Thymus (tissue), 11 donors: ENCODE measurements around the gene BRI3. TPM values are rescaled to one million over a fixed set of nuclear protein-coding genes. Genes with fewer than 3 reads are reported as not detected.

Source experiments
- DNase-seq, 9 donors: peaks; one replicate each; pipeline ENCODE4 v3.0.0-alpha.2; 2013; ENCODE audit warnings: low spot score in 9 of 9, low read depth in 6 of 9, missing footprints in 1 of 9
- H3K27ac ChIP-seq, 2 donors: one replicate each; pipeline ENCODE4 v1.5.1; 2013; ENCODE audit warnings: control low read depth in 1 of 2, low read depth in 1 of 2, low read length in 1 of 2, mild to moderate bottlenecking in 1 of 2, moderate library complexity in 1 of 2
- H3K27me3 ChIP-seq, 2 donors: one replicate each; pipeline ENCODE4 v1.5.1; 2013; ENCODE audit warnings: low read length in 1 of 2; ENCODE audit not compliant: control insufficient read depth in 2 of 2, insufficient read depth in 1 of 2
- H3K36me3 ChIP-seq, 2 donors: one replicate each; pipeline ENCODE4 v1.5.1; 2013; ENCODE audit warnings: low read length in 1 of 2, mild to moderate bottlenecking in 1 of 2, moderate library complexity in 1 of 2; ENCODE audit not compliant: control insufficient read depth in 2 of 2, insufficient read depth in 2 of 2
- H3K4me1 ChIP-seq, 2 donors: one replicate each; pipeline ENCODE4 v1.5.1; 2013; ENCODE audit warnings: low read length in 2 of 2; ENCODE audit not compliant: control insufficient read depth in 2 of 2, insufficient read depth in 2 of 2
- H3K4me3 ChIP-seq, 2 donors: one replicate each; pipeline ENCODE4 v1.5.1; 2013; ENCODE audit warnings: low read length in 2 of 2, control low read depth in 1 of 2, mild to moderate bottlenecking in 1 of 2
- H3K9me3 ChIP-seq, 2 donors: one replicate each; pipeline ENCODE4 v1.5.1; 2013; ENCODE audit warnings: low read length in 1 of 2, mild to moderate bottlenecking in 1 of 2; ENCODE audit not compliant: control insufficient read depth in 2 of 2, insufficient read depth in 1 of 2
- WGBS: extraction: QIAGEN DNeasy Blood & Tissue Kit; methylation state at CpG from one replicate; pipeline ENCODE4 v1.1.7; 2013; 5-methylcytosine and 5-hydroxymethylcytosine counted together
- polyA plus RNA-seq: library from polyadenylated mRNA; stranded (reverse); fragments of 200-250 nt; gene quantifications from one replicate; pipeline ENCODE4 v1.2.3, GENCODE V29; 2013
- total RNA-seq: library from RNA; stranded (reverse); fragments of 120-200 nt; gene quantifications from one replicate; pipeline ENCODE4 v1.2.4, GENCODE V29; 2013
- donor health status: healthy.

BRI3 gene
- total and polyA plus RNA-seq, 2 donors: 28.8 to 222 TPM

- no peak for DNase-seq
- no peak overlapping the region for H3K27ac ChIP-seq
- peaks cover 3 to 18% of the 10 kb centered on the region in 2 donors for H3K4me1 ChIP-seq
- H3K4me3 ChIP-seq: no peak overlapping the region
- WGBS: 75% methylated on average over 12 of the region's 12 CpGs
- no peaks in the 10 kb centered on the region for H3K9me3 ChIP-seq
- H3K27me3 ChIP-seq: no peaks in the 10 kb centered on the region
- peaks cover 7 to 12% of the 10 kb centered on the region in 2 donors for H3K36me3 ChIP-seq
Observed at GRCh38 chr7:98288064-98288823, 6.8 kb downstream of the BRI3 start.

- no peaks in the 10 kb centered on the region for H3K9me3 ChIP-seq
- 94% methylated on average over 4 of the region's 4 CpGs for WGBS
- H3K4me3 ChIP-seq: no peak overlapping the region
- H3K27me3 ChIP-seq: no peaks in the 10 kb centered on the region
- no peak for DNase-seq
- H3K4me1 ChIP-seq: peaks cover 3 to 16% of the 10 kb centered on the region in 2 donors
- H3K36me3 ChIP-seq: peaks cover 5 to 11% of the 10 kb centered on the region in 2 donors
- no peak overlapping the region for H3K27ac ChIP-seq
Observed at GRCh38 chr7:98289333-98289875, 7.9 kb downstream of the BRI3 start.

- Histone ChIP-seq H3K36me3 (peaks cover 5 to 9% of the 10 kb centered on the region in 2 donors), H3K4me1 (peaks cover 0 to 15% of the 10 kb centered on the region in 2 donors), H3K27ac (no peak overlapping the region), H3K9me3 (no peaks in the 10 kb centered on the region), H3K27me3 (no peaks in the 10 kb centered on the region), H3K4me3 (no peak overlapping the region)
- no peak for DNase-seq
- 92% methylated on average over 7 of the region's 7 CpGs for WGBS
Observed at GRCh38 chr7:98291717-98292116, 10.2 kb downstream of the BRI3 start.

- H3K4me1 ChIP-seq: peaks cover 0 to 3% of the 10 kb centered on the region in 2 donors
- no peaks in the 10 kb centered on the region for H3K27me3 ChIP-seq
- no peaks in the 10 kb centered on the region for H3K9me3 ChIP-seq
- no peak for DNase-seq
- H3K27ac ChIP-seq: no peak overlapping the region
- H3K4me3 ChIP-seq: no peak overlapping the region
- H3K36me3 ChIP-seq: peaks cover 5 to 9% of the 10 kb centered on the region in 2 donors
- 97% methylated on average over 17 of the region's 17 CpGs for WGBS
Observed at GRCh38 chr7:98293265-98293664, 11.8 kb downstream of the BRI3 start.

GRCh38 chr7:98293746-98294145, 12.3 kb downstream of the BRI3 start:
- H3K27ac ChIP-seq: no peak overlapping the region
- H3K27me3 ChIP-seq: no peaks in the 10 kb centered on the region
- H3K4me3 ChIP-seq: no peak overlapping the region
- WGBS: 97% methylated on average over 13 of the region's 13 CpGs
- peaks cover 5 to 9% of the 10 kb centered on the region in 2 donors for H3K36me3 ChIP-seq
- H3K9me3 ChIP-seq: no peaks in the 10 kb centered on the region
- H3K4me1 ChIP-seq: peaks cover 0 to 3% of the 10 kb centered on the region in 2 donors
- DNase-seq: no peak

- Histone ChIP-seq H3K4me3 (no peak overlapping the region), H3K27me3 (no peaks in the 10 kb centered on the region), H3K9me3 (no peaks in the 10 kb centered on the region), H3K27ac (no peak overlapping the region), H3K36me3 (peaks cover 5 to 9% of the 10 kb centered on the region in 2 donors), H3K4me1 (peaks cover 0 to 3% of the 10 kb centered on the region in 2 donors)
- no peak for DNase-seq
- 96% methylated on average over 15 of the region's 15 CpGs for WGBS
Observed at GRCh38 chr7:98294326-98294725, 12.8 kb downstream of the BRI3 start.

GRCh38 chr7:98294798-98295382, 13.4 kb downstream of the BRI3 start:
- peak in 3 of 9 donors; percentile 18 to 37 (median 35) for DNase-seq
- Histone ChIP-seq H3K27ac (no peak overlapping the region), H3K4me3 (no peak overlapping the region), H3K4me1 (peaks cover 0 to 3% of the 10 kb centered on the region in 2 donors), H3K36me3 (peaks cover 5 to 9% of the 10 kb centered on the region in 2 donors), H3K9me3 (no peaks in the 10 kb centered on the region), H3K27me3 (no peaks in the 10 kb centered on the region)
- WGBS: 81% methylated on average over 14 of the region's 14 CpGs

GRCh38 chr7:98295467-98296192, 14.1 kb downstream of the BRI3 start:
- H3K4me1 ChIP-seq: peaks cover 0 to 3% of the 10 kb centered on the region in 2 donors
- peaks cover 5 to 9% of the 10 kb centered on the region in 2 donors for H3K36me3 ChIP-seq
- H3K27me3 ChIP-seq: no peaks in the 10 kb centered on the region
- DNase-seq: no peak
- no peaks in the 10 kb centered on the region for H3K9me3 ChIP-seq
- 95% methylated on average over 19 of the region's 19 CpGs for WGBS
- H3K4me3 ChIP-seq: no peak overlapping the region
- H3K27ac ChIP-seq: no peak overlapping the region

GRCh38 chr7:98296833-98297232, 15.3 kb downstream of the BRI3 start:
- no peak overlapping the region for H3K27ac ChIP-seq

More at GRCh38 chr7:98296833-98297232, 15.3 kb downstream of the BRI3 start:
- no peak for DNase-seq
- peaks cover 0 to 3% of the 10 kb centered on the region in 2 donors for H3K4me1 ChIP-seq
- H3K27me3 ChIP-seq: no peaks in the 10 kb centered on the region
- no peaks in the 10 kb centered on the region for H3K9me3 ChIP-seq
- H3K36me3 ChIP-seq: peaks cover 2 to 7% of the 10 kb centered on the region in 2 donors
- WGBS: 97% methylated on average over 12 of the region's 12 CpGs
- H3K4me3 ChIP-seq: no peak overlapping the region
